CD4-positive, alpha-beta T cell treated with Interleukin-12 subunit alpha and Interleukin-12 subunit beta, for 1 hour (primary cell): ENCODE data around the gene EPHB1.
"Not testable (repeated sequence)": the region's sequence is repeated elsewhere in the genome, so short reads cannot be mapped to it uniquely, and the experiment has no call there.

Experiments
- DNase-seq: peaks from one replicate; pipeline ENCODE4 v3.0.0-alpha.2; 2020

Gene EPHB1

GRCh38 chr3:135012101-135012500 is 217.0 kb downstream of the EPHB1 start:
- no peak for DNase-seq

GRCh38 chr3:135013206-135013605 is 218.1 kb downstream of the EPHB1 start:
- DNase-seq = no peak

- no peak for DNase-seq
Observed at GRCh38 chr3:135014566-135014965, 219.5 kb downstream of the EPHB1 start.

GRCh38 chr3:135017003-135017893 is 222.2 kb downstream of the EPHB1 start:
- DNase-seq = no peak

GRCh38 chr3:135018149-135018923 is 223.3 kb downstream of the EPHB1 start:
- DNase-seq = no peak

- no peak for DNase-seq
Observed at GRCh38 chr3:135020181-135020580, 225.1 kb downstream of the EPHB1 start.

GRCh38 chr3:135023996-135024658 is 229.1 kb downstream of the EPHB1 start:
- no peak for DNase-seq

GRCh38 chr3:135030768-135031615 is 235.9 kb downstream of the EPHB1 start:
- DNase-seq = not testable (repeated sequence)

- no peak for DNase-seq
Observed at GRCh38 chr3:135033737-135034136, 238.7 kb downstream of the EPHB1 start.

GRCh38 chr3:135034291-135034768 is 239.3 kb downstream of the EPHB1 start:
- no peak for DNase-seq

- no peak for DNase-seq
Observed at GRCh38 chr3:135034891-135035440, 239.9 kb downstream of the EPHB1 start.

- no peak for DNase-seq
Observed at GRCh38 chr3:135038186-135038585, 243.1 kb downstream of the EPHB1 start.

GRCh38 chr3:135039536-135039935 is 244.5 kb downstream of the EPHB1 start:
- not testable (repeated sequence) for DNase-seq

GRCh38 chr3:135040321-135041240 is 245.5 kb downstream of the EPHB1 start:
- no peak for DNase-seq

GRCh38 chr3:135041601-135042000 is 246.5 kb downstream of the EPHB1 start:
- no peak for DNase-seq

GRCh38 chr3:135047061-135047460 is 252.0 kb downstream of the EPHB1 start:
- DNase-seq = no peak

- no peak for DNase-seq
Observed at GRCh38 chr3:135050536-135050935, 255.5 kb downstream of the EPHB1 start.

- DNase-seq = no peak
Observed at GRCh38 chr3:135051409-135051973, 256.4 kb downstream of the EPHB1 start.

GRCh38 chr3:135055449-135055848 is 260.4 kb downstream of the EPHB1 start:
- DNase-seq = no peak

GRCh38 chr3:135056084-135056730 is 261.1 kb downstream of the EPHB1 start:
- DNase-seq = no peak
